ENCODE measurements around the gene PTPN18.

GRCh38 chr2:130365963-130366362 is 10.1 kb downstream of the PTPN18 start:
- TF ChIP-seq CTCF (conservative IDR thresholded peaks at IDR 0.05 in 1 of 2, IDR thresholded peaks at IDR 0.05 in 1 of 2; ENCODE audit: low read depth in 1 of 2, low read length in 2 of 2): no peak
- TF ChIP-seq EZH2 (IDR thresholded peaks at IDR 0.05; ENCODE audit: low read length, missing control alignments): no peak
